ENCODE results near the gene SLC25A17. TPM values are rescaled to one million over a fixed set of nuclear protein-coding genes. Genes with fewer than 3 reads are reported as not detected.

Gene SLC25A17
- total and polyA plus RNA-seq, 12 donors, result 2.5 to 8.6 (median 4.0) TPM

DNA sequence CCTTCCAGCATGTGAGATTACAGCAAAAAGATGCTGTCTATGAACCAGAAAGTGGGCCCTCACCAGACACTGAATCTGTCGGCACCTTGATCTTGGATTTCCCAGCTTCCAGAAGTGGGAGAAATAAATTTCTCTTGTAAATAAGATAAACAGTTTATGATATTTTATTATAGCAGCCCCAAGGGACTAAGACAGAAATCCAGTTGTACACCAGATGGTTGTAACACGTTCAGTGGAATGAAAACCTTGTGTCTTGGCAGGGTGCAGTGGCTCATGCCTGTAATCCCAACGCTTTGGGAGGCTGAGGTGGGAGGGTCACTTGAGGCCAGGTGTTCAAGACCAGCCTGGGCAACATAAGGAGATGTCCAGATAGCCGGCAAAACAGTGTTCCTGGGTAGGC, 78.0 kb downstream of the SLC25A17 start:
- H3K27me3 ChIP-seq, result no peaks in the 10 kb centered on the region
- TF ChIP-seq, protein P1, sequence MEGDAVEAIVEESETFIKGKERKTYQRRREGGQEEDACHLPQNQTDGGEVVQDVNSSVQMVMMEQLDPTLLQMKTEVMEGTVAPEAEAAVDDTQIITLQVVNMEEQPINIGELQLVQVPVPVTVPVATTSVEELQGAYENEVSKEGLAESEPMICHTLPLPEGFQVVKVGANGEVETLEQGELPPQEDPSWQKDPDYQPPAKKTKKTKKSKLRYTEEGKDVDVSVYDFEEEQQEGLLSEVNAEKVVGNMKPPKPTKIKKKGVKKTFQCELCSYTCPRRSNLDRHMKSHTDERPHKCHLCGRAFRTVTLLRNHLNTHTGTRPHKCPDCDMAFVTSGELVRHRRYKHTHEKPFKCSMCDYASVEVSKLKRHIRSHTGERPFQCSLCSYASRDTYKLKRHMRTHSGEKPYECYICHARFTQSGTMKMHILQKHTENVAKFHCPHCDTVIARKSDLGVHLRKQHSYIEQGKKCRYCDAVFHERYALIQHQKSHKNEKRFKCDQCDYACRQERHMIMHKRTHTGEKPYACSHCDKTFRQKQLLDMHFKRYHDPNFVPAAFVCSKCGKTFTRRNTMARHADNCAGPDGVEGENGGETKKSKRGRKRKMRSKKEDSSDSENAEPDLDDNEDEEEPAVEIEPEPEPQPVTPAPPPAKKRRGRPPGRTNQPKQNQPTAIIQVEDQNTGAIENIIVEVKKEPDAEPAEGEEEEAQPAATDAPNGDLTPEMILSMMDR (IDR thresholded peaks at IDR 0.05), result no peak
- H3K9me3 ChIP-seq, result no peaks in the 10 kb centered on the region
- H3K4me1 ChIP-seq, result peaks cover 0 to 4% (median 0%) of the 10 kb centered on the region in 9 donors
- intact Hi-C loops (cut with DNase I), result no loop called here
- DNase-seq (no peak), ATAC-seq (no peak)
- H3K36me3 ChIP-seq, result no peaks in the 10 kb centered on the region
- no peak overlapping the region for H3K27ac ChIP-seq
- no peak overlapping the region for H3K4me3 ChIP-seq
- WGBS, 2 donors, result 65 to 71% methylated on average over 4 of the region's 4 CpGs

DNA sequence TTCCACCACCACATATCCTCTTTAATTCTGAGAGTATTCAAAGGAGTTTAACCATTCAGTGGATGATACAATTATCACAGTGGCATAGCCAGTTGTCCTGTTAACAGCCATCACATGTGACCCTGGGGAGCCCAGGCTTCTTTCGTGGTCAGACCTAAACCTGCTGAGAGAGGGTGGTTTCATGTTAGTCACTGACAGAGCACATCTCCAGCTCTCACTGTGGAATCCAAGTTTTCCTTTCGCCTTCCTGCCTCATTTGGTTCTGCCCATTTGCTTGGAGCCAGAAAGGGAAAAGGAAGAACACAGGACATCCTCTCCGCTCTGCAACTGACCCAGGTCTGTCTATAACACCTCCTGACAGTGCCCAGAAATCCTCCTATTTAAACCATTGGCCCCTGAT, 79.4 kb downstream of the SLC25A17 start:
- H3K27me3 ChIP-seq, result no peaks in the 10 kb centered on the region
- DNase-seq (no peak), ATAC-seq (peak in 1 of 8 donors; percentile 17)
- TF ChIP-seq, protein P1 (IDR thresholded peaks at IDR 0.05), result no peak
- 61 to 84% methylated on average over 3 of the region's 3 CpGs for WGBS, 2 donors
- H3K4me3 ChIP-seq, result no peak overlapping the region
- H3K4me1 ChIP-seq, result peaks cover 0 to 4% (median 0%) of the 10 kb centered on the region in 9 donors
- H3K36me3 ChIP-seq, result no peaks in the 10 kb centered on the region
- no peaks in the 10 kb centered on the region for H3K9me3 ChIP-seq
- H3K27ac ChIP-seq, result no peak overlapping the region
- intact Hi-C loops (cut with DNase I), result no loop called here

DNA sequence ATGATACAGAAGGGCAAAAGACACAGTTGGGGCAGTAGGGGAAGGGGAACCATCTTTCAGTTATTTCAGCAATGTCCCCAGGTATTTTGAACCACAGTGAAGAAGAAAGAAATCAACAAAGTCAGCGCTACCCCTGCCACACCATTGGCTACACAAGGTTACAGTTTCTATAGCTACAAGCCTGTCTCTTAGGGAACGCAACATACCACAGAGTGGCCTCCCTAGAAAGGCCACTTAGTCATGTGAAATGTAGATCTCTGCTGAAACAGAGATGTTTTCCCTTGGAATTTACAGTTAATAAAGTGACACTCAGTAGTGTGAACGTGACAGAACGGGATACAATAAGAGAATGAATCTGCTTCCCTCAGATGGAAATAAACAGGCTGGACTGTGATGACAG, 85.2 kb downstream of the SLC25A17 start:
- WGBS, 2 donors, result 90 to 92% methylated on average over 4 of the region's 4 CpGs
- Histone ChIP-seq H3K4me3 (no peak overlapping the region), H3K9me3 (no peaks in the 10 kb centered on the region), H3K4me1 (peaks cover 0 to 13% (median 5%) of the 10 kb centered on the region in 9 donors), H3K36me3 (no peaks in the 10 kb centered on the region), H3K27me3 (no peaks in the 10 kb centered on the region), H3K27ac (no peak overlapping the region)
- TF ChIP-seq, protein P1 (IDR thresholded peaks at IDR 0.05), result no peak
- ATAC-seq (no peak), DNase-seq (no peak)
- intact Hi-C loops (cut with DNase I), result no loop called here

DNA sequence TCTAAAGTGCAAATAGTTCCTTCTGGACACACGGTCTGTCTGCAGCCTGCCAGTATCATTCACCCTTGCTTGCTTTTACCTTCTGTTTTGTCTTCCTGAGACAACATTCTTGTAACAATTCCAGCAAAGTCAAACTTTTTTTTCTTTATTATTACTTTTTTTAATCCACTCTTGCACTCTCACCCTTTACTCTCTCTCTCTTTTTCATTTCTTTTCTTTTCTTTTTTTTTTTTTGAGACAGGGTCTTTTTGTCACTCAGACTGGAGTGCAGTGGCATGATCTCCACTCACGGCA, 86.2 kb downstream of the SLC25A17 start:
- H3K36me3 ChIP-seq, result no peaks in the 10 kb centered on the region
- WGBS, 2 donors, result 39 to 47% methylated on average over 2 of the region's 2 CpGs
- DNase-seq, result no peak
- TF ChIP-seq, protein P1 (IDR thresholded peaks at IDR 0.05), result no peak
- no peak overlapping the region for H3K4me3 ChIP-seq
- no peak overlapping the region for H3K27ac ChIP-seq
- no peak for ATAC-seq
- peaks cover 0 to 13% (median 5%) of the 10 kb centered on the region in 9 donors for H3K4me1 ChIP-seq
- no peaks in the 10 kb centered on the region for H3K9me3 ChIP-seq
- H3K27me3 ChIP-seq, result no peaks in the 10 kb centered on the region
- intact Hi-C loops (cut with DNase I), result no loop called here

DNA sequence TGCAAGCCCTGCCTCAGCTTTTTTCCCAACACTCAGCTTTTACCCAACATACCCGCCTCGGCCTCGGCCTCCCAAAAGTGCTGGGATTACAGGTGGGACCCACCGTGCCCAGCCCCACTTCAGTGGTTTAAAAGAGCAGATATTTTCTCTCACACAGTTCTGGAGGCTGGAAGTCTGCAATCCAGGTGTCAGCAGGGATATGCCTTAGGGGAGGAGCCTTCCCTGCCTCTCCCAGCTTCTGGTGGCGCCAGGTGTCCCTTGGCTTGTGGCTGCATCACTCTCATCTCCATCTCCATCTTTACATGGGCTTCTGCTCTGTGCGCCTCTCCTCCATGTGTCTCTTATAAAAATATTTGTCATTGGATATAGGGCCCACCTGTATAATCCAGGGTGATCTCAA, 89.9 kb downstream of the SLC25A17 start:
- TF ChIP-seq, protein P1 (IDR thresholded peaks at IDR 0.05), result no peak
- intact Hi-C loops (cut with DNase I), result no loop called here
- Histone ChIP-seq H3K27ac (no peak overlapping the region), H3K36me3 (no peaks in the 10 kb centered on the region), H3K9me3 (no peaks in the 10 kb centered on the region), H3K27me3 (no peaks in the 10 kb centered on the region), H3K4me3 (no peak overlapping the region), H3K4me1 (peaks cover 0 to 13% (median 5%) of the 10 kb centered on the region in 9 donors)
- ATAC-seq (no peak), DNase-seq (no peak)
- WGBS, 2 donors, result 83 to 98% methylated on average over 6 of the region's 6 CpGs
